Thyroid gland (tissue), 4 donors: Measurements from ENCODE around the gene KCND1.

Experiments
- POLR2A ChIP-seq, 2 donors: fragments of 450-650 bp; IDR thresholded peaks; one replicate each; pipeline ENCODE4 v1.6.1; 2017; ENCODE audit warnings: antibody characterized with exemption in 2 of 2, mild to moderate bottlenecking in 2 of 2, moderate library complexity in 1 of 2
- TF ChIP-seq, protein P1 (sequence below), 6 experiments: fragments of 200-600 bp in 3 of 6; fragments of 450-650 bp in 3 of 6; sonication (generic) in 3 of 6; IDR thresholded peaks; one replicate each; pipeline ENCODE4 v1.5.1; 2016 to 2019; ENCODE audit warnings: antibody characterized with exemption in 6 of 6, mild to moderate bottlenecking in 2 of 6, inconsistent platforms in 1 of 6, moderate library complexity in 1 of 6

DNA sequence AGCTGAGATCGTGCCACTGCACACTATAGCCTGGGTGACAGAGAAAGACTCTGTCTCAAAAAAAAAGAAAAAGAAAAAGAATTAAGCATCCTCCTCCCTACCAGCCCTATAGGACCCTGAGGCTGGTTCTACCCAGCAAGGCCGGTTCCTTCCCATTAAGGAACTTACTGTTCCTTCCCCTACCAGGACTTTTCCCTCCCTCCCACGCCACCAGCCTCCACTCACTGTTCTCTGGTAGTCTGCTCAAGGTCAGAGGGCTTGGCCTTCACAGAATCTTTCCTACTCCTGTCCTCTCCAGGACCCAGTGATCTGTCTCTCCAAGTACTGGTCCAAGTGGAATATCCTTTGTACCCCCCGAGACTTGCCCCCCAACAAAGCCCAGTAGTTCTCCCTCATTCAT is 29.0 kb upstream of the KCND1 start:
- TF ChIP-seq, protein P1, sequence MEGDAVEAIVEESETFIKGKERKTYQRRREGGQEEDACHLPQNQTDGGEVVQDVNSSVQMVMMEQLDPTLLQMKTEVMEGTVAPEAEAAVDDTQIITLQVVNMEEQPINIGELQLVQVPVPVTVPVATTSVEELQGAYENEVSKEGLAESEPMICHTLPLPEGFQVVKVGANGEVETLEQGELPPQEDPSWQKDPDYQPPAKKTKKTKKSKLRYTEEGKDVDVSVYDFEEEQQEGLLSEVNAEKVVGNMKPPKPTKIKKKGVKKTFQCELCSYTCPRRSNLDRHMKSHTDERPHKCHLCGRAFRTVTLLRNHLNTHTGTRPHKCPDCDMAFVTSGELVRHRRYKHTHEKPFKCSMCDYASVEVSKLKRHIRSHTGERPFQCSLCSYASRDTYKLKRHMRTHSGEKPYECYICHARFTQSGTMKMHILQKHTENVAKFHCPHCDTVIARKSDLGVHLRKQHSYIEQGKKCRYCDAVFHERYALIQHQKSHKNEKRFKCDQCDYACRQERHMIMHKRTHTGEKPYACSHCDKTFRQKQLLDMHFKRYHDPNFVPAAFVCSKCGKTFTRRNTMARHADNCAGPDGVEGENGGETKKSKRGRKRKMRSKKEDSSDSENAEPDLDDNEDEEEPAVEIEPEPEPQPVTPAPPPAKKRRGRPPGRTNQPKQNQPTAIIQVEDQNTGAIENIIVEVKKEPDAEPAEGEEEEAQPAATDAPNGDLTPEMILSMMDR (IDR thresholded peaks at IDR 0.05), result no peak
- no peak for TF ChIP-seq POLR2A (IDR thresholded peaks at IDR 0.05)
